Endothelial cell (in vitro differentiated cells): ENCODE data around the gene ZIC4. TPM values are rescaled to one million over a fixed set of nuclear protein-coding genes. Genes with fewer than 3 reads are reported as not detected.

ENCODE experiments used
- DNase-seq: peaks from one replicate; pipeline ENCODE4 v3.0.0; 2021; ENCODE audit warnings: low spot score
- H3K27ac Mint-ChIP-seq: one replicate; pipeline ENCODE4 v1.8.0; 2021; ENCODE audit warnings: mixed read lengths, inconsistent platforms; ENCODE audit not compliant: unreplicated experiment
- H3K27me3 Mint-ChIP-seq: one replicate; pipeline ENCODE4 v1.8.0; 2021; ENCODE audit warnings: mild to moderate bottlenecking, moderate library complexity, mixed read lengths, inconsistent platforms; ENCODE audit not compliant: unreplicated experiment
- H3K36me3 Mint-ChIP-seq: one replicate; pipeline ENCODE4 v1.8.0; 2021; ENCODE audit warnings: mild to moderate bottlenecking, low read depth, mixed read lengths, inconsistent platforms; ENCODE audit not compliant: unreplicated experiment
- H3K4me1 Mint-ChIP-seq: one replicate; pipeline ENCODE4 v1.8.0; 2021; ENCODE audit warnings: mild to moderate bottlenecking, mixed read lengths, inconsistent platforms; ENCODE audit not compliant: unreplicated experiment
- H3K4me3 Mint-ChIP-seq: one replicate; pipeline ENCODE4 v1.8.0; 2021; ENCODE audit warnings: mild to moderate bottlenecking, mixed read lengths, inconsistent platforms; ENCODE audit not compliant: unreplicated experiment
- H3K9me3 Mint-ChIP-seq: one replicate; pipeline ENCODE4 v1.8.0; 2021; ENCODE audit warnings: mixed read lengths, inconsistent platforms; ENCODE audit not compliant: unreplicated experiment
- CTCF ChIP-seq: fragments of 200-600 bp; sonication (generic); IDR thresholded peaks from one replicate; pipeline ENCODE4 v1.5.0; 2021; ENCODE audit warnings: antibody characterized with exemption; ENCODE audit not compliant: unreplicated experiment
- total RNA-seq: library from RNA; stranded (reverse); fragmentation: NEBNext Ultra II Directional; extraction: Animal tissue kit (Norgen Biotek cat#: 25700); gene quantifications from one replicate; pipeline ENCODE4 v1.2.1, GENCODE V29; 2021; ENCODE audit not compliant: unreplicated experiment

Gene ZIC4
- total RNA-seq, 1 donor from 2014 or later, result 2.2 TPM

- no peak within 1 kb of the TSS for H3K27ac Mint-ChIP-seq
- H3K9me3 Mint-ChIP-seq, result no peaks in the 10 kb centered on the region
These were observed 3.1 kb upstream of the ZIC4 start, which contains the start of gene ZIC1 for GRCh38 chr3:147409143-147410115. Gene ZIC1, plus strand, starts transcription at chr3:147409365. Its CDS starts 748 bp downstream, at chr3:147410113.

GRCh38 chr3:147408188-147409100, 2.1 kb upstream of the ZIC4 start:
- TF ChIP-seq CTCF, result no peak
- Mint-ChIP-seq H3K9me3 (no peaks in the 10 kb centered on the region), H3K36me3 (no peaks in the 10 kb centered on the region), H3K27ac (no peak overlapping the region), H3K27me3 (peaks cover 66% of the 10 kb centered on the region), H3K4me1 (peaks cover 56% of the 10 kb centered on the region), H3K4me3 (peak overlapping the region; percentile 49)
- DNase-seq, result no peak

More at GRCh38 chr3:147409143-147410115, 3.1 kb upstream of the ZIC4 start, which contains the start of gene ZIC1:
- peaks cover 59% of the 10 kb centered on the region for H3K4me1 Mint-ChIP-seq
- H3K4me3 Mint-ChIP-seq, result peak within 1 kb of the TSS; percentile 49
- H3K36me3 Mint-ChIP-seq, result no peaks in the 10 kb centered on the region
- H3K27me3 Mint-ChIP-seq, result peaks cover 62% of the 10 kb centered on the region
- DNase-seq, result no peak
- TF ChIP-seq CTCF, result no peak

- no peak overlapping the region for H3K4me3 Mint-ChIP-seq
- H3K27ac Mint-ChIP-seq, result no peak overlapping the region
- no peaks in the 10 kb centered on the region for H3K9me3 Mint-ChIP-seq
- H3K4me1 Mint-ChIP-seq, result peaks cover 48% of the 10 kb centered on the region
- peaks cover 63% of the 10 kb centered on the region for H3K27me3 Mint-ChIP-seq
- no peak for TF ChIP-seq CTCF
- DNase-seq, result no peak
- no peaks in the 10 kb centered on the region for H3K36me3 Mint-ChIP-seq
These were observed 1.3 kb upstream of the ZIC4 start for GRCh38 chr3:147407498-147408187.

- TF ChIP-seq CTCF, result no peak
- no peak overlapping the region for H3K4me3 Mint-ChIP-seq
- no peak for DNase-seq
These were observed 763 bp upstream of the ZIC4 start for GRCh38 chr3:147407114-147407497.

More at GRCh38 chr3:147407114-147407497, 763 bp upstream of the ZIC4 start:
- Mint-ChIP-seq H3K36me3 (no peaks in the 10 kb centered on the region), H3K27me3 (peaks cover 63% of the 10 kb centered on the region), H3K9me3 (no peaks in the 10 kb centered on the region), H3K27ac (no peak overlapping the region), H3K4me1 (peaks cover 45% of the 10 kb centered on the region)
